Measurements from ENCODE around the gene MYRF. TPM values are rescaled to one million over a fixed set of nuclear protein-coding genes. Genes with fewer than 3 reads are reported as not detected.
A peak's percentile ranks its signal among the peaks of the same experiment; 100 is the strongest.

The MYRF gene
- total RNA-seq, 2 experiments from 2014 or later: 0.97 to 1.6 TPM

DNA sequence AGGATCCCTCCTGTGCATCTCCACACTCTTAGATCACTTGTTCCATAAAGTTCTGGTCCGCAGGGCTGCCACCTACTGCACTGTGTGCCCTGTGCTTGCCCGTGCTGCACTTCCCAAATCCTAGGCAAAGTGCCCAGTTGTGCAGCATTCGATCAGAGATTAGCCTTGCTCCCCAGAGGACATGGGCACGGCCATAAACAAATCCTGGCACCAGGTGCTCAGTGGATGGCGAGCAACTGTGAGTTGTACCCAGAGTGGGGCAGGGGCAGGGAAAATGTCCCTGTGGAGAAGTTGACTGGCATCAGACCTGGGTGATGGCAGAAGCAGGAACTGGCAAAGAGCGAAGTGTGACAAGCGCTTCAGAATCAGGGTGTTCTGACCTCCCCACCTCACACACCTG is 80.3 kb downstream of the MYRF start:
- DNase-seq (no peak), ATAC-seq (no peak)
- Mint-ChIP-seq H3K36me3 (ENCODE audit: low read depth) (peaks cover 49% of the 10 kb centered on the region), H3K4me1 (ENCODE audit: low read depth) (peaks cover 52% of the 10 kb centered on the region), H3K9me3 (no peaks in the 10 kb centered on the region), H3K27ac (peak overlapping the region; percentile 15), H3K4me3 (no peak overlapping the region), H3K27me3 (peaks cover 9% of the 10 kb centered on the region)
- TF ChIP-seq, protein P1, sequence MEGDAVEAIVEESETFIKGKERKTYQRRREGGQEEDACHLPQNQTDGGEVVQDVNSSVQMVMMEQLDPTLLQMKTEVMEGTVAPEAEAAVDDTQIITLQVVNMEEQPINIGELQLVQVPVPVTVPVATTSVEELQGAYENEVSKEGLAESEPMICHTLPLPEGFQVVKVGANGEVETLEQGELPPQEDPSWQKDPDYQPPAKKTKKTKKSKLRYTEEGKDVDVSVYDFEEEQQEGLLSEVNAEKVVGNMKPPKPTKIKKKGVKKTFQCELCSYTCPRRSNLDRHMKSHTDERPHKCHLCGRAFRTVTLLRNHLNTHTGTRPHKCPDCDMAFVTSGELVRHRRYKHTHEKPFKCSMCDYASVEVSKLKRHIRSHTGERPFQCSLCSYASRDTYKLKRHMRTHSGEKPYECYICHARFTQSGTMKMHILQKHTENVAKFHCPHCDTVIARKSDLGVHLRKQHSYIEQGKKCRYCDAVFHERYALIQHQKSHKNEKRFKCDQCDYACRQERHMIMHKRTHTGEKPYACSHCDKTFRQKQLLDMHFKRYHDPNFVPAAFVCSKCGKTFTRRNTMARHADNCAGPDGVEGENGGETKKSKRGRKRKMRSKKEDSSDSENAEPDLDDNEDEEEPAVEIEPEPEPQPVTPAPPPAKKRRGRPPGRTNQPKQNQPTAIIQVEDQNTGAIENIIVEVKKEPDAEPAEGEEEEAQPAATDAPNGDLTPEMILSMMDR (IDR thresholded peaks at IDR 0.05): no peak
- ChIA-PET POLR2A (interaction anchor here (2.4 kb wide), 1 partner anchor 16 kb away, joined by 22 read pairs; the partner anchor contains the start of gene FADS1), CTCF (interaction anchor here (2.2 kb wide), 1 partner anchor 17 kb away, joined by 11 read pairs; the partner anchor contains the start of gene FADS1)
- intact Hi-C loops (cut with micrococcal nuclease): no loop called here

DNA sequence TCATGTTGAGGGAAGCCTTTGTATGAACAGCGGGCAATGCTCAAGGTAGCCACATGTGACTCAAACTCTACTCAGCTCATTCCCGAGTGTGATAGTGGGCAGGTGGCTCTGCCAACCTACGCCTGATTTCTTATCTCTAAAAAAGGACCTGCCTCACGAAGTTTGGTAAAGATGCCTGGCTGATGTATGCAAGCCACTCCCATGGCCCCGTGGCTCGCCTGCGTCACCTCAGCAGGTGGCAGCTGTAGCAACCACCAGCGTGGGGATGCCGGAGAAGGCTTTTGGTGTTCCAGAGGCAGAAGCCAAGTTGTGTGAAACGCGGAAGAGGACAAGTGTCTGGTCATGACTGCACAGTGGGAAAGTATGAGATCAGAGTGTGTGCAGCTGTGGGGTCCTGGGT is 81.0 kb downstream of the MYRF start:
- ChIA-PET POLR2A (interaction anchor here (1.3 to 2.4 kb wide), 3 partner anchors 17 to 41 kb away, joined by 7 to 22 read pairs (median 7); partner anchors contain the start of genes FADS1, FEN1 and TMEM258), CTCF (interaction anchor here (1.2 to 2.2 kb wide), 3 partner anchors 18 to 497 kb away, joined by 3 to 11 read pairs (median 5); partner anchors contain the start of gene FADS1)
- H3K4me1 Mint-ChIP-seq (ENCODE audit: low read depth): peaks cover 52% of the 10 kb centered on the region
- H3K9me3 Mint-ChIP-seq: no peaks in the 10 kb centered on the region
- TF ChIP-seq, protein P1 (IDR thresholded peaks at IDR 0.05): no peak
- no peak for ATAC-seq
- H3K36me3 Mint-ChIP-seq (ENCODE audit: low read depth): peaks cover 49% of the 10 kb centered on the region
- H3K4me3 Mint-ChIP-seq: peak overlapping the region; percentile 43
- peak overlapping the region; percentile 93 for H3K27ac Mint-ChIP-seq
- peaks cover 9% of the 10 kb centered on the region for H3K27me3 Mint-ChIP-seq
- intact Hi-C loops (cut with micrococcal nuclease): no loop called here
- peak; percentile 33 for DNase-seq

DNA sequence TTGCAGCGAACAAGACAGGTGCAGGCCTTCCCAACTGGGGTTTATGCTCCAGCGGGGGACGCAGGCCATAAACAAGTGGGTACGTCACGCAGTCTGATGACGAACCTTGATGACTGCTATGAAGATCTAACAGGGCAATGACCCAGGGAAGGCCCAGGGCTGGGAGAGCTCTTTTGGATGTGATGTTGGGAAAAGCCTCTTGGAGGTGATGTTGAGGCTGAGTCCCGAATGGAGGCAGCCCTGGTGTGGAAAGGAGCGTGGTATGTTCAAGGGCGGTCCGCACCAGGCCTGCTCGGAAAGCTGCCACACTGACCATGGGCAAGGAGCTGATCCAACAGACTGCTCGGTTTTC is 81.5 kb downstream of the MYRF start:
- TF ChIP-seq, protein P1 (IDR thresholded peaks at IDR 0.05): no peak
- peak overlapping the region; percentile 43 for H3K4me3 Mint-ChIP-seq
- H3K27me3 Mint-ChIP-seq: peaks cover 9% of the 10 kb centered on the region
- peaks cover 52% of the 10 kb centered on the region for H3K36me3 Mint-ChIP-seq (ENCODE audit: low read depth)
- no peaks in the 10 kb centered on the region for H3K9me3 Mint-ChIP-seq
- ATAC-seq (no peak), DNase-seq (no peak)
- peaks cover 52% of the 10 kb centered on the region for H3K4me1 Mint-ChIP-seq (ENCODE audit: low read depth)
- CTCF ChIA-PET: interaction anchor here (1.0 to 2.2 kb wide), 6 partner anchors 18 to 498 kb away, joined by 3 to 11 read pairs (median 4); partner anchors contain the start of gene FADS1
- peak overlapping the region; percentile 93 for H3K27ac Mint-ChIP-seq
- intact Hi-C loops (cut with micrococcal nuclease): no loop called here
- POLR2A ChIA-PET: interaction anchor here (0.8 to 2.4 kb wide), 5 partner anchors 12 to 139 kb away, joined by 3 to 22 read pairs (median 7); partner anchors contain the start of genes FADS1, FEN1 and TMEM258

DNA sequence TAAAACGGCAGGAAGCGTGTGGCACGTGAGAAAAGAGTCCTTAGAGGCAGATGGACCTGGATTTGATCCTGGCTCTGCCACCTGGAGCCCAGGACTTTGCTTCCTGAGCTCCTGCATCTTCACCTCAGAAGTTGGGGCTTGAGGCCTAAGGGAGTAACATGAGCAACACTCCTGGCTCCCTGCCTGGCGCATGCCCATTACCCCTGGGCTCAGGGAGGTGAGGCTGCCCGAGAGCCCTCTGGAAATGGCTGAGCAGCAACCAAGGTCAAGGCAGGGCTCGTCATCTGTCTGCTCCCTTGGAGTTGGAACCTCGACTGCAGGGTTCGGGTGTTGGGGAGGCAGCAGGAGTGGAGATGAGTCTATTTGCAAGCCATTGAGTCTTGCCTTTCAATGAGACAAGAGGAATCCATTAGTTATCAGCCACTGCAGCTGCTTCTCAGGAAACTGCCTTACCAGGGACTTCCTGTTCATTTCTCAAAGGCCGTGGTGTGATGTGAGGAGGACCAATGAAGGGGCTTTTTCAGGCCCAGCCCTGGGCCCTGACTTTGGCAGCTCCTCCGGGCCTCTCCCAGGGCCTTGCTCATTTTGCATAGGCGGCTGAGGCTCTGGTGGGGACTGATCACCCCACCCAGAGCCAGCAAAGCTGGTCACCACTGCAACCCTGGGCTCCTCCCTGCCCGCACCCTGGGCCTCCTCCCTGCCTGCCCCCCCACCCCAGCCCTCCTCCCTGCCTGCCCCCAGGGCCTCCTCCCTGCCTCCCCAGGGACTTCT is 82.0 kb downstream of the MYRF start:
- Mint-ChIP-seq H3K9me3 (no peaks in the 10 kb centered on the region), H3K36me3 (ENCODE audit: low read depth) (peaks cover 51% of the 10 kb centered on the region), H3K27ac (peak overlapping the region; percentile 93), H3K27me3 (peaks cover 7% of the 10 kb centered on the region), H3K4me1 (ENCODE audit: low read depth) (peaks cover 50% of the 10 kb centered on the region), H3K4me3 (peak overlapping the region; percentile 43)
- TF ChIP-seq, protein P1 (IDR thresholded peaks at IDR 0.05): no peak
- POLR2A ChIA-PET: interaction anchor here (0.8 to 2.4 kb wide), 5 partner anchors 11 to 138 kb away, joined by 3 to 22 read pairs (median 7); partner anchors contain the start of genes FADS1, FEN1 and TMEM258
- intact Hi-C loops (cut with micrococcal nuclease): no loop called here
- CTCF ChIA-PET: interaction anchor here (0.9 to 2.2 kb wide), 7 partner anchors 14 to 498 kb away, joined by 3 to 11 read pairs (median 3); partner anchors contain the start of gene FADS1
- peak; percentile 89 for DNase-seq
- peak; percentile 99 for ATAC-seq
